ENCODE results near the gene ITGB6. TPM values are rescaled to one million over a fixed set of nuclear protein-coding genes. Genes with fewer than 3 reads are reported as not detected.

Gene ITGB6, protein sequence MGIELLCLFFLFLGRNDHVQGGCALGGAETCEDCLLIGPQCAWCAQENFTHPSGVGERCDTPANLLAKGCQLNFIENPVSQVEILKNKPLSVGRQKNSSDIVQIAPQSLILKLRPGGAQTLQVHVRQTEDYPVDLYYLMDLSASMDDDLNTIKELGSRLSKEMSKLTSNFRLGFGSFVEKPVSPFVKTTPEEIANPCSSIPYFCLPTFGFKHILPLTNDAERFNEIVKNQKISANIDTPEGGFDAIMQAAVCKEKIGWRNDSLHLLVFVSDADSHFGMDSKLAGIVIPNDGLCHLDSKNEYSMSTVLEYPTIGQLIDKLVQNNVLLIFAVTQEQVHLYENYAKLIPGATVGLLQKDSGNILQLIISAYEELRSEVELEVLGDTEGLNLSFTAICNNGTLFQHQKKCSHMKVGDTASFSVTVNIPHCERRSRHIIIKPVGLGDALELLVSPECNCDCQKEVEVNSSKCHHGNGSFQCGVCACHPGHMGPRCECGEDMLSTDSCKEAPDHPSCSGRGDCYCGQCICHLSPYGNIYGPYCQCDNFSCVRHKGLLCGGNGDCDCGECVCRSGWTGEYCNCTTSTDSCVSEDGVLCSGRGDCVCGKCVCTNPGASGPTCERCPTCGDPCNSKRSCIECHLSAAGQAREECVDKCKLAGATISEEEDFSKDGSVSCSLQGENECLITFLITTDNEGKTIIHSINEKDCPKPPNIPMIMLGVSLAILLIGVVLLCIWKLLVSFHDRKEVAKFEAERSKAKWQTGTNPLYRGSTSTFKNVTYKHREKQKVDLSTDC
- polyA plus RNA-seq, result not detected in 2 replicates

DNA sequence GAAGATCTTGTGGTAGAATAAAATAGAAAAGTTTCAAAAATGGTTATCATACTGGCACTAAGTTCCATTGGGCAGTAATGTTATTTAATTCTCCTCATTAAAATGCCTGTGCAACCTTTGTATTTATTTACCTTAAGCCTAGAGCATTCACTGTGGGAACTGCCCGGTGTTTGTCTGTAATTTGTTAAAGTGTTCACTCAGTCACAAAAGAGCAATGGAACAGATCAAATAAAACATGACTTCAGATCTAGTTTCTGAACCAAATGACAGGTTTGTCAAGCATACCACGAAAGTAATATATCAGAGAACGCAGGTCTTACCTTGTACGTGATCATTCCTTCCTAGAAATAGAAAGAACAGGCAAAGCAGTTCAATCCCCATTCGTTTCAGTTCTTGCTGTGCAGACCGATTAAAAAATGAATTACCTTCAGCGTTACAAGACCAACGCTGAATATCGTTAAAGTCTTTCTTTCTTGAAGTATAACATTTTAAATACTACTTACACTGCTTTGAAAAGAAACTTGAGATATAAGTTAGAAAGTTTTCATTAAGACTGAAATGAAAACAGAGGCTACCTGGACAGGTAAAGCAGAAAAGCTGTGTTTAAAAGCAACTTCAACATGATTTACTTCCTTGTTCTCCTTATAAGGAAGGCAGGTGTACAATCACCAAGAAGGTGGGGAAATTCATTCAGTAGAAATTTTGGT is at the start of gene ITGB6:
TSS of gene ITGB6 (minus strand) at position 590 of the 707 bp plus-strand sequence. CDS start at position 381, 209 bp downstream.

DNA sequence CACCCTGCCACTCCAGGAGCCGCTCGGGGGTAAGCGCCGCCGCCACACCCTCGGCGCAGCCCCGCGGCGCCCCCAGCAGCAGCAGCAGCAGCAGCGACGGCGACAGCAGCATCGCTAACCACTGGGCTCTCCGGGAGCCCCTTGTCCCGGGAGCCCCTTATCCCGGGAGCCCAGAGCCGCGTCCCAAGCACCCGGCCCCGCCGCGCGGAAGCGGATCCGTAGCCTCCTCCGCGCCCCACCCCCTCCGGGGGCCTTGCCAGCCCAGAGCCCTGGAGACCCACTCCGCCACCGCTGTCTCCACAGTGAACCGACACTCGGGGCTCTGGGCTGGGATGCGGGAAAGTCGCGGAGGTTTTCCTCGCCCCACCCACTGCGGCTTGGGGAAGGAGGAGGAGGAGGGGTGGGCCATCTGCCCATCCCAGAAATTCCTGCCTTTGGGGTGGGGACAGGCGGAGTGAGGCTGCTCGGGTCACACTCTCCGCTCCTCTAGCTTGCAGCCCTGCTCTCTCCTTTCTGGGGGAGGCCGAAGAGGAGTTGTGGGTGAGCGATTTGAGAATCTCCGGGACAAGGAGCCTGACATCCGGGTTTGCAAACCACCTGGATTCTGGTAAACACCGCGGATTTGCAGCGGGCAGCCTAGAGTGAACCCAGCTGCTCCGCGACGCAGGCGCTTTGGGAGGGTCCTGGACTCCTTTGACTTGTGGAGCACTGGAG is 137.6 kb downstream of the ITGB6 start, which contains the start of gene PLA2R1:
TSS of gene PLA2R1 (minus strand) at position 324 of the 714 bp plus-strand sequence. CDS start at position 112, 212 bp downstream.

Other genes starting within 250 kb of the ITGB6 start
- gene PLA2R1, start 137.7 kb downstream of the ITGB6 start, polyA plus RNA-seq, result 4.9 and 7.7 TPM in 2 replicates

All from Purkinje cell (primary cell).